ENCODE results near the gene BATF. TPM values are rescaled to one million over a fixed set of nuclear protein-coding genes. Genes with fewer than 3 reads are reported as not detected.

The BATF gene
- total RNA-seq, 2 donors from 2014 or later: 2.0 to 2.5 TPM

DNA sequence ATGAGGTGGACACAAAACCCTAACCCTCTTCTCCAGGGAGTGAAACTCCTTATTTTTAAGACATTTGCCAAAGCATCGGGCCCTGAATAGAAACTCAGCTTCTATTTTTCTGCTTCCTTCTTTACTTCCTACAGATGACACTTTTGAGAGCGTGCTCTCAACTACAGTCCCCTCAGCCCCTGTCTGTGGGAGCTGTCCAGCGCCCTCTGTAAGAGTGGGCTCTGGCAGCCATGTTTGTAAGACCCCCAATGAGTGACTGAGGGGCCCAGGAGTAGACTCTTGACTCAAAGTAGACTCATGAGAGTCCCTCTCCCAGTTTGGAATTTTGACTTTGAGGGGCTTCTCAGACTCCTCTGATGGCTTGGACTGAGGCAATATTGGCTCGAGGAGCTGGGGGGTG lies 25.5 kb upstream of the BATF start:
- no peak for DNase-seq (ENCODE audit: low spot score)
- intact Hi-C loops (cut with DNase I): loop anchor here in 1 of 2 donors (10.0 kb wide), 1 partner anchor 372 kb away; the partner anchor contains the start of gene NEK9

DNA sequence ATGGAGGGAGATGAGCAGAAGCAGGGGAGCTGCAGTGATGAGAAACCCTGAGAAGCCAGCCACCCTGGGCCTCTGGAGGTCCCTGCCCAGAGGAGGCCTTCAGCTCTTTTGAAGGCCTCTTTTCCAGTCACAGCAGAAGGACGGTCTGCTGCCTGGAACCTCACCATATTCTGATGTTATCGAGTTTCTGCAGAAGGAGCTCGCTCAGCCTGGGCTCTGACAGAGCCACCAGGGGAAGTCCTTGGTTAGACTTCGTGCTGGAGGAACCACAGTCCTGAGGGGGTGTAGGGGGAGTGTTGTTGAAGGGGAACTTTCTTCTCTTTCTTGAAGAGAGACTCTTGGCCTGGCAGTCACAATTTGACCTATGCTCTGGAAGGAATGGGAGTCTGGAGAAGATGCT lies 25.1 kb upstream of the BATF start:
- no peak for DNase-seq (ENCODE audit: low spot score)
- intact Hi-C loops (cut with DNase I): loop anchor here in 1 of 2 donors (10.0 kb wide), 1 partner anchor 372 kb away; the partner anchor contains the start of gene NEK9

DNA sequence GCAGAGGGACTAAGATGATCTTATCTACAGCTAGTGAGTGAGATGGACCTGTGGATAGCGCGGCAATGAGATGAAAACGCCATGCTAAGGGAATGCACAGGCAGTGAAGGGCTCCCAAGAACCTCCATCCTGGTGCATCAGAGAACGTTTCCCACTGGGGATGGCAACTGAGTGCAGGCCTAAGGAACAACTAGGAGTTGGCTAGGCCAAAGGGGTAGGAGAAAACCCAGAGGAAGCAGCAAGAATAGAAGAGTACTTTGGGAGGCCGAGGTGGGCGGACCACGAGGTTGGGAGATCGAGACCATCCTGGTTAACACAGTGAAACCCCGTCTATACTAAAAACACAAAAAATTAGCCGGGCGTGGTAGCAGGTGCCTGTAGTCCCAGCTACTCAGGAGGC lies 24.6 kb upstream of the BATF start:
- intact Hi-C loops (cut with DNase I): loop anchor here in 1 of 2 donors (10.0 kb wide), 1 partner anchor 373 kb away; the partner anchor contains the start of gene NEK9
- no peak for DNase-seq (ENCODE audit: low spot score)

DNA sequence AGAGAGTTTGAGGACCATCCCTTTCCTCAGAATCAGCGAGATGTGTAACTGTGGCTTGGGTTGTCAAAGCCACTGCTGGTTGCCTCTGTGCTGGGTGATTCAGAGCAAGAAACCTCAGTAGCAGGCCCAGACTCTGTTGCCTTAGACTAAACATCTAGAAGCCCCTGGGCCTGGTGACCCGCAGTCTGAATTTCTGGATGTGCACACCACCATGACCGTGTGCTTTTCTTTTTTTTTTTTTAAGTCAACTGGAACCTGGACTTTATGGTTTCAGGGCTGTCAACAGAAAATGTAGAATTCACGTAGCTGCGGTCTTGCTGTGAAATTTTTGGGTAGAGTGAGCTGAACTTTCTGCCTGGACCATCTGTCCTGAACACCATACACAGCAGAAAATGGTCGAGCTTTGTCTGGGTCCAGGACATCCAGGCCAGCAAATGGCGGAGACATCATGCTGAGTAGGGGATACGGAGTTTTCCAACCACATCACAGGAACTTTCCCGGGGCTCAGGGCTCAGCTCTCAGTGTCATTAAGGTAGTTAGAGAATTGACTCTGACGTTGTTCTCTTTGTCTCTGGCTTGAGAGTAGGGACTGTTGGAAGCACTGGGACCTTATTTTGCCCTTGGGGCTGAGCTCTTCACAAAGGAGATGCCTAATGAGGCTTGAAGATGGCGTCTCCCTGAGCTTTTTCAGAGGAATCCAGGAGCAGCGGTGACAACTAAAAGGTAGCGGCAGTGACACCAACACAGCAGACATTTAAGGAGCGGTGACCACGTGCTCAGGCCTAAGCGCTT lies 23.0 kb upstream of the BATF start:
- intact Hi-C loops (cut with DNase I): loop anchor here in 1 of 2 donors (10.0 kb wide), 1 partner anchor 374 kb away; the partner anchor contains the start of gene NEK9
- no peak for DNase-seq (ENCODE audit: low spot score)

DNA sequence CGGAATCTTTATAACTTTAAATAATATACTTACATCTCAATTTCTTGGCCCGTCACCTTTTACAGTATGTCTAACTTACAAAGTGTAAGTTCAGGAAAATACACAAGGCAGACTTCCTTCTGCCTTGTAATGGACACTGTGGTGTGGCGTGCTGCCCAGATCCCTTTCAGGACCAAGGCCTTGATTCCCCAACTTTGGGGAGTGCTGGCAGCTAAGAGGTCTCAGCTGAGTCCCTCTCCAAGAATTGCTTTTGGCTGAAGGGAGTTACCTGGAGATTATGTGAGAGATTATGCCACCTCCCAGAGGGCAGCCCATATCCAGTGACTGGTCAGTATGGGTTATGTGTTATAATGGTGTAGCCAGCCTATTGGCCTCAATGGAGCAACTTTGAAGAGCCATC lies 21.2 kb upstream of the BATF start:
- DNase-seq (ENCODE audit: low spot score): no peak
- intact Hi-C loops (cut with DNase I): no loop called here

DNA sequence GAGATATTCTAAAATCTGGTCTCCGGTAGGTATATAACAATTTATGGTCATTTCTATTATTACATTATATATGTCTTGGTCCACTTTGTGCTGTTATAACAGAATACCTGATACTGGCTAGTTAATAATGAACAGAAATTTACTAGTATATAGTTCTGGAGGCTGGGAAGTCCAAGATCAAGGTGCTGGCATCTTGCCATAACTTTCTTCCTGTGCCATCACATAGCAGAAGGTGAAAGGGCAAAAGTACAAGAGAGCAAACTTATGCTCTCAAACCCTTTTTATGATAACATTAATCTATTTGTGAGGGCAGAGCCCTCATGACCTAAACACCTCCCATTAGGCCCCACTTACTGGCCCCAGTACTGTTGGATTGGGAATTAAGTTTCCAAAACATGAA lies 17.9 kb upstream of the BATF start:
- intact Hi-C loops (cut with DNase I): no loop called here
- DNase-seq (ENCODE audit: low spot score): no peak

DNA sequence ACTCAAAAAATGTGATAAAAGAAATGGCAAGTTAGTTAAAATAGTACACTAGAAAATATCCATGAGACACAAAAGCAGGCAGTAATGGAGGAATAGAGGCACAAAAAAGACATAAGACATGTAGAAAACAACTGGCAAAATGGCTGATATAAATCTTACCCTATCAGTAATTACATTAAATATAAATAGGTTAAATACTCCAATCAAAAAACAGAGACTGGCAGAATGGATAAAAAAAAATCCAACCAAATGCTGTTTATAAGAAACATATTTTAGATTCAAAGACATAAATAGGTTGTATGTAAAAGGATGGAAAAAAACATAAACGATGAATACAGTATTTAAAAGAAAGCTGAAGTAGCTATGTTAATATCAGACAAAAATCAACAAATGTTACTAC lies 15.3 kb upstream of the BATF start:
- intact Hi-C loops (cut with DNase I): no loop called here
- DNase-seq (ENCODE audit: low spot score): no peak

DNA sequence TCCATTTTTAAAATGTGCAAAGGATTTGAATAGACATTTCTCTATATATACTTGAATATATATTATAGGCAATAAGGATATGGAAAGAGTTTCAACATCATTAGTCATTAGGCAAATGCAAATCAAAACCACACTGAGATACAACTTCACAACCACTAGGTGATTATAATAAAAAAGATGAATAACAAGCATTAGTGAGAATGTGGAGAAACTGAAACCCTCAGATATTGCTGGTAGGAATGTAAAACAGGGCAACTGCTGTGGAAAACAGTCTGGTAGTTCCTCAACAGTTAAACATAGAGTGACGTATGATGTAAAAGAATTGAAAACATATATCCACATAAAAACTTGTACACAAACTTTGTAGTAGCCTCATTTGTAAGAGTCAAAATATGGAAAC lies 11.7 kb upstream of the BATF start:
- intact Hi-C loops (cut with DNase I): no loop called here
- no peak for DNase-seq (ENCODE audit: low spot score)

DNA sequence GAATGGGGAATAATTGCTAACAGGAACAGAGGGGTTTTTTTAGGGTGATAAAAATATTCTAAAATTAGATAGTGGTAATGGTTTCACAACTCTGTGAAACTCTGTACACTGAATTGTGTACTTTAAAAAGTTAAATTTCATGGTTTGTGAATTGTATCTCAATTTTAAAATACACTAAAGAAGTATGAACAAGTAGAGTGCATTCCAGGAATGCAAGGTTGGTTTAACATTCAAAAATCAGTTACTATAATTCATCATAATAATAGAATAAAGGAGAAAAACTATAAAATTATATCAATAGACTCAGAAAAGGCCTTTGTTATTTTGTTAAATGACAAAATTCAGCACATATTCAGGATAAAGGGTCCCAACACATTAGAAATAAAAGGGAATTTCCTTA lies 11.1 kb upstream of the BATF start:
- intact Hi-C loops (cut with DNase I): no loop called here
- no peak for DNase-seq (ENCODE audit: low spot score)

DNA sequence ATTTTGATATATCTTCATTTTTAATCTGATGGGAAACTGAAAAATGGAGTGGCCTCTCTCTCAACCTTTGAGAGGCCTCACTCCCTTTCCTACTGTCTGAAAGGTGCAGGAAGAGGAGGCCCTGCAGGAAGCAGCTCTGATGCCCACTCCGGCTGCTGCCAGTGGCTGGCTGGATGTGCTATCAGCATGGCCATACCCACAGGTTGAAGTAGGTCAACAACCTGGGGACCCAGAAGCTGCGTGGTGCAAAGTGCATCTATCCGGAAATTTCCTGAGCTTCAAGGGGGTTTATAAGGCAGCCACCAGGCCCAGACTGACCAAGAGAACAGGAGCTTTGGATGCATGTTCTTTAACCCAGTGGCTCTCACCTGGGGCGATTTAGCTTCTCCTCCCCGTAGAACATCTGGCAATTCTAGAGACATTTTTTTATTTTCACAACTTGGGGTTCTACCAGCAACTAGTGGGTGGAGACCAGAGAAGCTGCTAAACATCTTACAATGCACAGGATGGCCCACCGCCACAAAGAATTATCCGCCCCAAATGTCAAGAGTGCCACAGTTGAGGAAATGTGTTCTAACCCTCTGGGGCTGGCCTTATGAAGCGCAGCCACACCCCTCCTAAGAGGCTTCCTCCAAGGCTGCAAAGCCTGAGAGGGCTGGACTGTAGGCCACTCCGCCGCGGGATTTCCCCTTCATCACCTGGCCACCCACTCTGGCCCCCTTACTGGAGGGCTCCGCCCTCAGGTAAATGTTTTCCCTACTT lies 8.2 kb upstream of the BATF start:
- intact Hi-C loops (cut with DNase I): no loop called here

DNA sequence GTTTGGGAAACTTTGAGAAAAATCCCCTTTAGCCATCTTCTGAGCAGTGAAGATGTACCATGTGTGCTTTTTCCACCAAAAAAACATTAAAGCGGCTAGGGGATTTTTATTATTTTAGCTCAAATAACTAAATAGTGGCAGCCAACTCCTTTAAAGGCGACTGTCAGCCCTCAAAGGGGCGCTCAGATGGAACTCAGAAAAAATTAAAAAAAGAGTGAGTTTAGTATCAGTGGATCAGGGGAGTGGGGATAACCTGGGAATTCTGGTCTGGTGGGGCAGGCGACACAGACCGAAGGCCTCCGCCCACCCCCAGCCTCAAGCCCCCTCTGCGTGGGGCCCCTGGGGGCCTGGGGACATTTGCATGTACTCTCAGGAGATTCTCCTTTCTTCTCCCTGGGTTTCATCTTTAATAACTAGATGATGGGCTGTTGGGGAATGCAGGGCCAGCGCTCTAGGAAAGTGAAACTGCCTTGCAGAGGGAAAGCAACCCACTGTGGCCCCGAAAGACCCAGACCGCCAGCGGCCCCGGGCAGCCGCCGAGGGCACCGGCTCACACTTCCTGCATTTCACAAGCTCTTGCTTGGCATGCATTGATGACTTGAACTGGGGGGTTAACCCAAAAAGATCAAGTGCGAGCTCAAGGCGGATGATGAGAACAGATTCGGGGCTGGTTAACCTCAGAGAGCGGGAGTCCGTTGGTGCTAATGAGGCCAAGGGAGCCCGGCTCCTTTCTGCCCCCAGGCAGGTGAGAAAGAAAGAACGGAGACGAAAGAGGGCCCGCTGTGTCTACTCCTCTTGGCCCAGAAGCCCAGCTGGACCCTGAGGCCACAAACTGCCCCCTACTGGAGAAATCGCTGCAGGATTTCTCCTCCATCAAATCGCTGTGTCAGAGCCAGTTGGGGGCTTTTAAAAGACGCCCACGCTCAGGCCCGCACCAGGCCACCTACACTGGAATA lies 7.3 kb upstream of the BATF start:
- intact Hi-C loops (cut with DNase I): no loop called here
- DNase-seq (ENCODE audit: low spot score): no peak

More for the DNA sequence above, 8.2 kb upstream of the BATF start:
- no peak for DNase-seq (ENCODE audit: low spot score)

DNA sequence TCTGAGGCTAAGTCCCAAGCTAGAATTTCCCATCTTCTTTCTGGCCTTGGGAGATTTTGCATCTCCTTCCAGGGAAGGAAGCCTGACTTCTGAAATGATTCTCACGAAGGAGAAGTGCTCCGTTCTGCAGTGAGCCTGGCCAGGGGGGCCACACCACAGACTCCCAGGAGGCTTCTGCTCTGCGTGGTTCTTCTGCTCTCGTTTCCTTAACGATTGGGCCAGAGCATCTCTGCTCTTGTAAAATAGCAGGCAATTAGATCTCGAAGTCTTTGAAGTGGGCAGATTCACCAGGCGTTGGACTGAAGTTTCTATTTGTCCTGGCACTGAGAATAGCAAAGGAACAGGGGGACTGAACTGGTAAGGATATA lies 6.7 kb upstream of the BATF start:
- intact Hi-C loops (cut with DNase I): no loop called here
- DNase-seq (ENCODE audit: low spot score): no peak

DNA sequence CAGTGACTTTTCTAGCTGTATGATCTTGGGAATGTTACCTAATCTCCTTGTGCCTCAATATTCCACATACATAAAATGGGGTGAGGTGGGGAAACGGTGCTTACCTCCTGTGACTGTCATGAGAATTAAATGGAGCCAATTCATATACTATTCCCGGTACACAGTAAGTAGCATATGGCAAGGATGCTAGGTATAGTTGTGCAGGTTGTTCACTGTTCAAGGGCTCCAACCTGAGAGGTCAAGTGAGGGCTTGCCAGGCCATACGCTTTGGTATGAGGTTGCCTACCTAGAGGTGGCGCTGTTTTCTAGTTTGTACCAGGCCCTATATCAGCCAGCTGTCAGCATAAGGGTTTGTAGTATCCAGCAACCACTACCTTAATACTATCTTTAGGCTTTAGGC lies 3.6 kb upstream of the BATF start:
- intact Hi-C loops (cut with DNase I): no loop called here
- DNase-seq (ENCODE audit: low spot score): no peak

DNA sequence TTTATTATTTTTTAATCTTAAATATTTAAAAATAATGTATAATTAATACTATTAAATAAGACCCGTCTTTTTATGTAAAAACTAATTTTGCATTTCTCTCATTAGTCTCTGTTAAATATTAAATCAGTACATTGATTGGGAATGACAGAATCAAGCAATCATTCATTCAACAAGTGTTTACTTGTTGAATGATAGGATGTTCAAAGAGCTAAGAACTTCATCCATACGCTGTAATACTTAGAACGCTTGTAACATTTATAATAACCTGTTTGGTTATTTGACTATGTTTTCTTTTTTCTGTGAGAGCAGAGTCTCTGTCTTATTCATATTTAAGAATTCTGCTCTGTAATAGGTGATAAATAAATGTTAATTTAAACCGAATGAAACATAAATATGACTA lies 2.9 kb upstream of the BATF start:
- intact Hi-C loops (cut with DNase I): no loop called here
- no peak for DNase-seq (ENCODE audit: low spot score)

DNA sequence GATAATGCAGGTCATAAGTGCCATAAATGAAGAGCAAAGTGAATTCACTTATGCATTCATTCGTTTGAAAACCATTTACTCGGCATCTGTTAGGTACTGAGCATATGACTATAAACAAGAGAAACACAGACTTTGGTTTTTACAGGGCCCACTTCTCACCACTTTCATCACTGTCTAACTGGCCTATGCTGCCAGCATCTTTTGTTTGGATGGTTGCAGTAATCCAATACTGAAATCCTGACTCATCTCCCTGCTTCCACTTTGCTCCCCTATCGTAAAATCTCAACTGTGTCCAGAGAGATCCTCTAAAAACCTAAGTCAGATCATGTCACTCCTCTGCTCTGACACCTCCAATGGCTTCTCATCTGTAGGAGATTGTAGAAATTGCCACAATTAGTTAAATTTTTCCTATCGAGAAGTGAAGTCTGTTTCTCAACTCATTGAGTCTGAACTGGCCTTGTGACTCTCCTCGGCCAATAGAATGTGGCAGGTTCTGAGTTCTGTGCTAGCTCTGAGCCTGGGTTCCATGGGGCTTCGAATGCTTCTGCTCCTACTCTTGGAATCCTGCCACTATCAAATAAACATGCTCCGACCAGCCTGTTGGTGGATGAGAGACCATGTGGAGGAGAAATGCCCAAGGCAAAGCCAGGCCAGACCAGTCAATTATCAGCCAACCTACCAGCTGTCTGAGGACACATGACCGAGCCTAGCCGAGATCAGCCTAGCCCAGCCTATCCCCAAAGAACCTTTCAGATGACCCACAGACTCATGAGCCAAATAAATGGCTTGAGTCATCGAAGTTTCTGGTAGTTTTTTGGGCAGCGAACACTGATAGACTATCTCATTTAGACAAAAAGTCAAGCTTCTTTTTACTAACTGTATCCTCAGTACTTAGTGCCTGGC lies 2.2 kb upstream of the BATF start:
- intact Hi-C loops (cut with DNase I): no loop called here
- no peak for DNase-seq (ENCODE audit: low spot score)

DNA sequence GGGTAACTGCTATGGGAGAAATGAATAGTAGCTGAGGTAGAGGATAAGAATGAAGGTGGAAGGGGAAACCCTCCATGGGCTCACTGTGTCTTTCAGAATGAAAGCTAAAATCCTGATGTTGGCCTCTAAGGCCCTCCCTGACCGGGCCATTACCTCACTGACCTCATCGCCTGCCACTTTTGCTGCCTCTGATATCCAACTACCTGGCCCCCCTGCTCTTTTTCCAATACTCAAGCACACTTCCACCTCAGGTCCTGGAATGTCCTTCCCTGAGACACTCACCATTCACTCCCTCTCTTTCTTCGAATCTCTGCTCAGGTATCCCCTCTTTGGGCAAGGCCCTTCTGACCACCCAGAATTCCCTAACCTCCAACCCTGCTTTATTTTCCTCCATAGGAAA lies 1.4 kb upstream of the BATF start:
- intact Hi-C loops (cut with DNase I): no loop called here
- no peak for DNase-seq (ENCODE audit: low spot score)

DNA sequence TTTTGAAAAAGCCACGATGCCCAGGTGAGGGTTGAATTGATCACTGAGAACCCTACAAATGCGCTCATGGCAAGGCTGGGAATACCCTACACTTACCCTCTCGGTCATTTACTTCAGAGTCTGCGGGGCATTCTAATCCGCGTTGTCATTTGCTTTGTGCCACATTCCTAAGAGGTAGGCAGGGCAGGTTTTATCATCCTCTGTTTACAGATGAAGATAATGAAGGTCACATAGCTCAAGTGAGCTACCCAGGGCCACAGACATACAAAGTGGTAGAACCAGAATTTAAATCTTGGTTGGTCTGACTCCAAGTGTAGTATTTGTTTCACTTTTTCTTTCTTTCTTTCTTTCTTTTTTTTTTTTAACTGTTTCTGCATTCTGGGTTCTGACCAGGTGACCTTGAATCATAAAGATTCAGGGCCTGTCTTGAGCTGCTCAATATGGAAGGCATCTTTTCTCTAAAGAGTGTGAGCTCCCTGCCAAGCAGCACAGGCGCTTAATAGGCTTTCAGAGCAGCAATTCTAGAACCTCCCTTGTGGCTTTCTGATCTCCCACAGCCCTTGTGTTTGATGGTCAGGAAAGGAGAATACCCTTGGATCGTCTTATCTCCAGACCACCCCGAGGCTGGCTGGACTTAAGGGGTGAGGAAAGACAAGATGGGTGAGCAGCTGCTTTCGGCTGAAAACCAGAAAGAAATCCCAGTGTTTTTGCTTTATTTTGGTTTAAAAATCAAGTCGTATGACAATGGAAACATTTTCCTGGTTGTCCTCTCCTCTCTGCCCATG lies 662 bp upstream of the BATF start:
- no peak for DNase-seq (ENCODE audit: low spot score)
- intact Hi-C loops (cut with DNase I): no loop called here

DNA sequence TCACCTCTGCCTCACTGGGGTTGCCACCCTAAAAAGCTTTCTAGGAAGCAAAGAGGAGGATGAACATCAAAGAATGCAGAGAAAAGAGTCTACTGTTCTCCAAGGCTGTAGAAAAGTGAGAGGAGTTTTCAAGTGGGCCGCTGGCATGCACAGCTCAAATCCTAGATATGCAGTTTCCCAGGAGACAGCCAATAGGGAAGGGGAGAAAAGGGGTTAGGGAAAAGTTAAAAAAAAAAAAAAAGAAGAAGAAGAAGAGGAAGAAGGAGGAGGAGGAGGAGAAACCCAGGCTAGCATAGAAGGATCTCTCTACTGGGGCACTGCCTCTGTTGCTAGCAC lies 682 bp downstream of the BATF start:
- no peak for DNase-seq (ENCODE audit: low spot score)
- intact Hi-C loops (cut with DNase I): no loop called here

Measured in posterior vena cava (tissue), 2 donors.